K562 (cell line): ENCODE measurements around the gene ABT1. TPM values are rescaled to one million over a fixed set of nuclear protein-coding genes. Genes with fewer than 3 reads are reported as not detected.
A peak's percentile ranks its signal among the peaks of the same experiment; 100 is the strongest.

ENCODE experiments used
- ARID3B ChIP-seq: fragments of 250-450 bp; sonication (Bioruptor Pico); IDR thresholded peaks from 2 replicates; pipeline ENCODE4 v1.4.0; 2020; ENCODE audit warnings: borderline replicate concordance
- ARNT ChIP-seq, 2 experiments: fragments of 450-650 bp; IDR thresholded peaks; 2 replicates each; pipeline ENCODE4 v1.6.1; 2016; ENCODE audit warnings: mild to moderate bottlenecking in 1 of 2
- DDX20 ChIP-seq: fragments of 450-650 bp; IDR thresholded peaks from 2 replicates; pipeline ENCODE4 v1.6.1; 2016; ENCODE audit warnings: missing genetic modification characterization, low read depth, mild to moderate bottlenecking, missing compliant biosample characterization, moderate library complexity
- ETV6 ChIP-seq, 3 experiments: fragments of 150-350 bp in 1 of 3; sonication (generic) in 1 of 3; formaldehyde crosslinking in 1 of 3; IDR thresholded peaks; 2 replicates each; pipeline versions ENCODE4 v1.6.1 to v1.8.0; 2014 to 2022; ENCODE audit warnings: borderline replicate concordance in 2 of 3, low read depth in 2 of 3, antibody characterized with exemption in 1 of 3, low read length in 1 of 3, mild to moderate bottlenecking in 1 of 3, missing genetic modification reagents in 1 of 3
- KDM5B ChIP-seq: fragments of 200-600 bp; sonication (generic); IDR thresholded peaks from 2 replicates; pipeline ENCODE4 v1.6.1; 2012; ENCODE audit warnings: low read depth, mild to moderate bottlenecking, moderate library complexity, low read length, control low read depth, inconsistent platforms; ENCODE audit not compliant: insufficient replicate concordance
- KHSRP ChIP-seq: fragments of 450-650 bp; IDR thresholded peaks from 2 replicates; pipeline ENCODE4 v1.6.1; 2017
- KLF10 ChIP-seq: fragments of 250-450 bp; sonication (Bioruptor Pico); IDR thresholded peaks from 2 replicates; pipeline ENCODE4 v1.6.1; 2021; ENCODE audit warnings: matching md5 sums
- KLF16 ChIP-seq: IDR thresholded peaks from 2 replicates; pipeline ENCODE4 v1.6.1; 2016; ENCODE audit warnings: antibody characterized with exemption
- MCM2 ChIP-seq: fragments of 450-650 bp; IDR thresholded peaks from 2 replicates; pipeline ENCODE4 v1.6.1; 2017; ENCODE audit warnings: low read depth, mild to moderate bottlenecking
- MTA1 ChIP-seq: fragments of 450-650 bp; IDR thresholded peaks from 2 replicates; pipeline ENCODE4 v1.6.1; 2017; ENCODE audit warnings: borderline replicate concordance
- NR2C1 ChIP-seq, 2 experiments: fragments of 450-650 bp; IDR thresholded peaks; 2 replicates each; pipeline ENCODE4 v1.6.1; 2017; ENCODE audit warnings: mild to moderate bottlenecking in 2 of 2, antibody characterized with exemption in 1 of 2, inconsistent platforms in 1 of 2, missing compliant biosample characterization in 1 of 2, missing genetic modification characterization in 1 of 2
- NRF1 ChIP-seq, 2 experiments: fragments of 450-650 bp; IDR thresholded peaks in 1 of 2; conservative IDR thresholded peaks in 1 of 2; 2 replicates each; pipeline ENCODE4 v1.6.1; 2014; ENCODE audit warnings: mild to moderate bottlenecking in 2 of 2
- PHB ChIP-seq: fragments of 250-450 bp; sonication (Bioruptor Pico); IDR thresholded peaks from 2 replicates; pipeline ENCODE4 v1.5.0; 2021
- SREBF2 ChIP-seq: sonication (generic); formaldehyde crosslinking; IDR thresholded peaks from 2 replicates; pipeline ENCODE4 v1.4.0; 2020; ENCODE audit warnings: mild to moderate bottlenecking, missing genetic modification reagents
- SRSF9 ChIP-seq: fragments of 200-400 bp; formaldehyde crosslinking; IDR thresholded peaks from 2 replicates; pipeline ENCODE4 v1.6.1; 2017; ENCODE audit warnings: low read depth, low read length, borderline replicate concordance
- TAL1 ChIP-seq: fragments of 450-650 bp; IDR thresholded peaks from 2 replicates; pipeline ENCODE4 v1.6.1; 2016; ENCODE audit warnings: mild to moderate bottlenecking
- TBL1XR1 ChIP-seq, 2 experiments: IDR thresholded peaks; 2 replicates each; pipeline ENCODE4 v1.6.1; 2012; ENCODE audit warnings: improper control_type of control experiment in 2 of 2, low read length in 2 of 2, mild to moderate bottlenecking in 1 of 2
- TRIM24 ChIP-seq, 2 experiments: fragments of 450-650 bp; IDR thresholded peaks; 2 replicates each; pipeline ENCODE4 v1.6.1; 2016
- ZNF212 ChIP-seq: fragments of 450-650 bp; formaldehyde crosslinking; IDR thresholded peaks from 2 replicates; pipeline ENCODE4 v1.4.0; 2020; ENCODE audit warnings: mild to moderate bottlenecking
- polyA plus RNA-seq, 8 experiments: library from polyadenylated mRNA; depleted of rRNA in 4 of 8; stranded (reverse) in 5 of 8; unstranded in 3 of 8; fragments of >200 nt; fragmentation: Nextera tagmentation in 2 of 8; fragmentation: Illumina TruSeq in 1 of 8; extraction: Ambion mirVana in 2 of 8; extraction: Trizol in 1 of 8; gene quantifications; 2 replicates each; pipeline versions ENCODE4 v1.2.1 to v1.2.3, GENCODE V29; 2011 to 2014; ENCODE audit warnings: inconsistent platforms in 1 of 8, missing spikeins in 1 of 8
- total RNA-seq, 7 experiments: library from RNA; depleted of rRNA in 6 of 7; stranded (reverse); fragments of >200 nt in 6 of 7; fragmentation: Illumina TruSeq in 2 of 7; extraction: Trizol in 2 of 7; gene quantifications; 2 replicates each; pipeline versions ENCODE4 v1.2.1 to v1.2.3, GENCODE V29; 2011 to 2021; ENCODE audit warnings: low replicate concordance in 1 of 7
- TF ChIP-seq, protein P1 (sequence below): fragments of 250-450 bp; sonication (Bioruptor Pico); IDR thresholded peaks from 2 replicates; pipeline ENCODE4 v1.8.0; 2022; ENCODE audit warnings: moderate library complexity, mild to moderate bottlenecking, inconsistent platforms
- TF ChIP-seq, protein P2 (sequence below), 2 experiments: fragments of 150-350 bp in 1 of 2; IDR thresholded peaks; 2 replicates each; pipeline ENCODE4 v1.6.1; 2012 to 2016; ENCODE audit warnings: low read depth in 2 of 2, low read length in 2 of 2, mild to moderate bottlenecking in 1 of 2, moderate library complexity in 1 of 2

The ABT1 gene
- total and polyA plus RNA-seq, 9 of the 15 experiments (the other 6 are each of a cell fraction or from before 2014, with no cell fraction given) = 8.8 to 52.7 (median 40.7) TPM

DNA sequence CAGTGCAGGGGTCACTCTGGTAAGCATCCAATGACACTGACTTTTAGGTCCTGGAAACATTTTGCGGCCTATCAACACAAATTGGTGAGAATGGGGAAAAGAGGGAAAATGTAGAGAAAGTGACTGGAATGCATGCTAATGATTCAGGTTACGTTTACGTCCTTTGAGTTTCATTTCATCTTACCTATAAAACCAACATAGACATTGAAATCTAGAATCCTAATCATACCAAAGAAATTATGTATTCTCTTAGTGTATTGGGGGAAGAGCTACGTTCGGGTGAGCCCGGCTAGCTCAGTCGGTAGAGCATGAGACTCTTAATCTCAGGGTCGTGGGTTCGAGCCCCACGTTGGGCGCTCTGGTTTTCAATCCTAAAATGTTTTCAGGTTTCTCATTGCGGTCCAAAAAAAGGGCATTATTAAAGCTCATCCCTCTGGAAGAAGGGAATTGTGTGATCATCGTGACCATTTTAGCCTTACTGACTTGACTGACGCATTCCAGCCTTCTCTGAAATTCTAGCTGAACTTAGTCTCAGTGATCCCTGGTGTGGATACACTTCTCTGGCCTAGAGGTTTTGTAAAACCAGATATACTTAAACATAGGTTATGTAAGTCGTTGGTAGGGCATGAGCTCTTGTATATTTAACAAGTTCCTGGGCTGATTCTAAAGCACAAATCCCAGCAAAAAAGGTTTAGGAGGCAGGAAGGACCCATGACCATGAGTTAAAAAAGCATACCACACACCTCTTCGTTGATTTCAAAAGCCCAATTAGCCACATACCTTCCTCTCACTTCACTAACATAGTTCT lies 40.3 kb upstream of the ABT1 start (continued):
- no peak for TF ChIP-seq KHSRP
- no peak for TF ChIP-seq PHB
- peak; percentile 16 to 49; a peak in 2 of 4 replicates for TF ChIP-seq NRF1 (conservative IDR thresholded peaks at IDR 0.05 in 1 of 2, IDR thresholded peaks at IDR 0.05 in 1 of 2)
- TF ChIP-seq, protein P1, sequence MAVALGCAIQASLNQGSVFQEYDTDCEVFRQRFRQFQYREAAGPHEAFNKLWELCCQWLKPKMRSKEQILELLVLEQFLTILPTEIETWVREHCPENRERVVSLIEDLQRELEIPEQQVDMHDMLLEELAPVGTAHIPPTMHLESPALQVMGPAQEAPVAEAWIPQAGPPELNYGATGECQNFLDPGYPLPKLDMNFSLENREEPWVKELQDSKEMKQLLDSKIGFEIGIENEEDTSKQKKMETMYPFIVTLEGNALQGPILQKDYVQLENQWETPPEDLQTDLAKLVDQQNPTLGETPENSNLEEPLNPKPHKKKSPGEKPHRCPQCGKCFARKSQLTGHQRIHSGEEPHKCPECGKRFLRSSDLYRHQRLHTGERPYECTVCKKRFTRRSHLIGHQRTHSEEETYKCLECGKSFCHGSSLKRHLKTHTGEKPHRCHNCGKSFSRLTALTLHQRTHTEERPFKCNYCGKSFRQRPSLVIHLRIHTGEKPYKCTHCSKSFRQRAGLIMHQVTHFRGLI = no peak
- no peak for TF ChIP-seq SREBF2 (CRISPR knock-in tag)
- TF ChIP-seq MTA1 = peak; percentile 64; the same call in 1 of the 2 replicates
- no peak for TF ChIP-seq MCM2
- no peak for TF ChIP-seq ZNF212
- TF ChIP-seq, protein P2, sequence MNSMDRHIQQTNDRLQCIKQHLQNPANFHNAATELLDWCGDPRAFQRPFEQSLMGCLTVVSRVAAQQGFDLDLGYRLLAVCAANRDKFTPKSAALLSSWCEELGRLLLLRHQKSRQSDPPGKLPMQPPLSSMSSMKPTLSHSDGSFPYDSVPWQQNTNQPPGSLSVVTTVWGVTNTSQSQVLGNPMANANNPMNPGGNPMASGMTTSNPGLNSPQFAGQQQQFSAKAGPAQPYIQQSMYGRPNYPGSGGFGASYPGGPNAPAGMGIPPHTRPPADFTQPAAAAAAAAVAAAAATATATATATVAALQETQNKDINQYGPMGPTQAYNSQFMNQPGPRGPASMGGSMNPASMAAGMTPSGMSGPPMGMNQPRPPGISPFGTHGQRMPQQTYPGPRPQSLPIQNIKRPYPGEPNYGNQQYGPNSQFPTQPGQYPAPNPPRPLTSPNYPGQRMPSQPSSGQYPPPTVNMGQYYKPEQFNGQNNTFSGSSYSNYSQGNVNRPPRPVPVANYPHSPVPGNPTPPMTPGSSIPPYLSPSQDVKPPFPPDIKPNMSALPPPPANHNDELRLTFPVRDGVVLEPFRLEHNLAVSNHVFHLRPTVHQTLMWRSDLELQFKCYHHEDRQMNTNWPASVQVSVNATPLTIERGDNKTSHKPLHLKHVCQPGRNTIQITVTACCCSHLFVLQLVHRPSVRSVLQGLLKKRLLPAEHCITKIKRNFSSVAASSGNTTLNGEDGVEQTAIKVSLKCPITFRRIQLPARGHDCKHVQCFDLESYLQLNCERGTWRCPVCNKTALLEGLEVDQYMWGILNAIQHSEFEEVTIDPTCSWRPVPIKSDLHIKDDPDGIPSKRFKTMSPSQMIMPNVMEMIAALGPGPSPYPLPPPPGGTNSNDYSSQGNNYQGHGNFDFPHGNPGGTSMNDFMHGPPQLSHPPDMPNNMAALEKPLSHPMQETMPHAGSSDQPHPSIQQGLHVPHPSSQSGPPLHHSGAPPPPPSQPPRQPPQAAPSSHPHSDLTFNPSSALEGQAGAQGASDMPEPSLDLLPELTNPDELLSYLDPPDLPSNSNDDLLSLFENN (IDR thresholded peaks at IDR 0.05; ENCODE audit: low read depth in 2 of 2, low read length in 2 of 2) = 0 out of 4 replicates have a peak, but pooled peaks of 1 of the 2 experiments have one; percentile 6
- no peak for TF ChIP-seq KLF16
- peak; percentile 91 to 93 for TF ChIP-seq ARNT (IDR thresholded peaks at IDR 0.05)
- no peak for TF ChIP-seq KDM5B
- no peak for TF ChIP-seq ARID3B (CRISPR knock-in tag)
- peak; percentile 46 to 53; a peak in 1 of 4 replicates for TF ChIP-seq TRIM24 (IDR thresholded peaks at IDR 0.05)
- TF ChIP-seq SRSF9 = no peak
- peak in 1 of 2 experiments; percentile 87; a peak in 1 of 4 replicates for TF ChIP-seq TBL1XR1 (IDR thresholded peaks at IDR 0.05; ENCODE audit: low read length in 2 of 2)
- TF ChIP-seq ETV6 (IDR thresholded peaks at IDR 0.05; ENCODE audit: borderline replicate concordance in 1 of 2, low read depth in 2 of 2, low read length in 1 of 2) = 0 out of 4 replicates have a peak, but pooled peaks of 1 of the 2 experiments have one; percentile 59
- TF ChIP-seq ETV6 (CRISPR knock-in tag; IDR thresholded peaks at IDR 0.05; ENCODE audit: borderline replicate concordance) = peak; percentile 80; the same call in 1 of the 2 replicates
- no peak for TF ChIP-seq KLF10
- TF ChIP-seq DDX20 = no peak
- TF ChIP-seq TAL1 = peak; percentile 10; the same call in 1 of the 2 replicates
- peak; percentile 18; the same call in 1 of the 2 replicates for TF ChIP-seq NR2C1 (IDR thresholded peaks at IDR 0.05)
- no peak for TF ChIP-seq NR2C1 (tag; IDR thresholded peaks at IDR 0.05)
